ENCODE data around the gene PRSS22.

PRSS22 gene

DNA sequence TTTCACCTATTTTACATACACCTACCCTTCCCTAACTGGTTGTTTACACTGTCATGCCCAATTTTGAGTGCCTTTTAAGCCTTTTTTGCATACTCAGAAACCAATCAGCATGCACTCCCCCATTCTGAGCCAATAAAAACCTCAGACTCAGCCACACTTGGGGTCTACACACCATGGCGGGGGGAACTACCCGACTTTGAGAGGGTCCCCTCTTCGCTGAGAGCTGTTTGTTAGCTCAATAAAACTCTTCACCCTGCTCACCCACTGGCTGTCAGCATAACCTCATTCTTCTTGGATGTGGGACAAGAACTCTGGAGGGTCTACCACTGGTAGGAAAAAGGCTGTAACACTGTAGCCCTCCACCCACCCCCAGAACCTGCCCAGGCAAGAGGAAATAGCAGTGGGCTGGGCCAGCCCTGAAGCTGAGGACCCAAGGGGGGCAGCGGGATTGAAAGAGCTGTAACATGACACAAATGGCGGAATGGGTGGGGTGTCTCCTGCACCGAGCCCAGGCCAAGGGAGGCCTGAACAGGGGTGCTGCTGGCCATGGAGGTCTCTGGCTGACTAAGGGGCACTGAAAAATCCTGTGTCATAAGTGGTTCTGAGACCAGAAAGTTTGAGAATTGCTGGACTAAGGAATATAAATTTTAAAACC lies 22.0 kb upstream of the PRSS22 start:
- TF ChIP-seq, protein P1, sequence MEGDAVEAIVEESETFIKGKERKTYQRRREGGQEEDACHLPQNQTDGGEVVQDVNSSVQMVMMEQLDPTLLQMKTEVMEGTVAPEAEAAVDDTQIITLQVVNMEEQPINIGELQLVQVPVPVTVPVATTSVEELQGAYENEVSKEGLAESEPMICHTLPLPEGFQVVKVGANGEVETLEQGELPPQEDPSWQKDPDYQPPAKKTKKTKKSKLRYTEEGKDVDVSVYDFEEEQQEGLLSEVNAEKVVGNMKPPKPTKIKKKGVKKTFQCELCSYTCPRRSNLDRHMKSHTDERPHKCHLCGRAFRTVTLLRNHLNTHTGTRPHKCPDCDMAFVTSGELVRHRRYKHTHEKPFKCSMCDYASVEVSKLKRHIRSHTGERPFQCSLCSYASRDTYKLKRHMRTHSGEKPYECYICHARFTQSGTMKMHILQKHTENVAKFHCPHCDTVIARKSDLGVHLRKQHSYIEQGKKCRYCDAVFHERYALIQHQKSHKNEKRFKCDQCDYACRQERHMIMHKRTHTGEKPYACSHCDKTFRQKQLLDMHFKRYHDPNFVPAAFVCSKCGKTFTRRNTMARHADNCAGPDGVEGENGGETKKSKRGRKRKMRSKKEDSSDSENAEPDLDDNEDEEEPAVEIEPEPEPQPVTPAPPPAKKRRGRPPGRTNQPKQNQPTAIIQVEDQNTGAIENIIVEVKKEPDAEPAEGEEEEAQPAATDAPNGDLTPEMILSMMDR (IDR thresholded peaks at IDR 0.05; ENCODE audit: control insufficient read depth, insufficient read depth, low read depth, low read length, missing control alignments): no peak
- no peak overlapping the region for H3K4me3 ChIP-seq (ENCODE audit: control insufficient read depth, low read depth, low read length)
- no peak for DNase-seq (ENCODE audit: low read depth)

DNA sequence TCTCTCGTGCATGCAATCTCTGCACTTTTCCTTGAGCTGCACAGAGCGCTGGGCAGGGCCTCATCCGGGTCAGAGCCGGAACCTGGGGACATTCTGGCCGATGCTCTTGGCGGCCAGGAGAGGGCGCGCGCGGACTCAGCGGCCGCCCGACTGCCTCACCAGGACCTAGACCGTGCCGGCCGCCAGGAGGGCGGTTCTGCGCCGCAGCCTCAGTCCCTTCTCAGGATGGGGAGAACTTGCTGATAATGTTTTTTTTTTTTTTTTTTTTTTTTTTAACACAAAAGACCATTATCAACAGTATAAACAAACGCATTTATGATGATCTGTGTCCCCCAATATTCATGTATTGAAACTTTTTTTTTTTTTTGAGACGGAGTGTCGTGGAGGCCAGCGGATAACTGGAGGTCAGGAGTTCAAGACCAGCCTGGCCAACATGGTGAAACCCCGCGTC lies 17.0 kb upstream of the PRSS22 start:
- H3K4me3 ChIP-seq (ENCODE audit: control insufficient read depth, low read depth, low read length): no peak overlapping the region
- no peak for DNase-seq (ENCODE audit: low read depth)
- TF ChIP-seq, protein P1 (IDR thresholded peaks at IDR 0.05; ENCODE audit: control insufficient read depth, insufficient read depth, low read depth, low read length, missing control alignments): peak; percentile 89

DNA sequence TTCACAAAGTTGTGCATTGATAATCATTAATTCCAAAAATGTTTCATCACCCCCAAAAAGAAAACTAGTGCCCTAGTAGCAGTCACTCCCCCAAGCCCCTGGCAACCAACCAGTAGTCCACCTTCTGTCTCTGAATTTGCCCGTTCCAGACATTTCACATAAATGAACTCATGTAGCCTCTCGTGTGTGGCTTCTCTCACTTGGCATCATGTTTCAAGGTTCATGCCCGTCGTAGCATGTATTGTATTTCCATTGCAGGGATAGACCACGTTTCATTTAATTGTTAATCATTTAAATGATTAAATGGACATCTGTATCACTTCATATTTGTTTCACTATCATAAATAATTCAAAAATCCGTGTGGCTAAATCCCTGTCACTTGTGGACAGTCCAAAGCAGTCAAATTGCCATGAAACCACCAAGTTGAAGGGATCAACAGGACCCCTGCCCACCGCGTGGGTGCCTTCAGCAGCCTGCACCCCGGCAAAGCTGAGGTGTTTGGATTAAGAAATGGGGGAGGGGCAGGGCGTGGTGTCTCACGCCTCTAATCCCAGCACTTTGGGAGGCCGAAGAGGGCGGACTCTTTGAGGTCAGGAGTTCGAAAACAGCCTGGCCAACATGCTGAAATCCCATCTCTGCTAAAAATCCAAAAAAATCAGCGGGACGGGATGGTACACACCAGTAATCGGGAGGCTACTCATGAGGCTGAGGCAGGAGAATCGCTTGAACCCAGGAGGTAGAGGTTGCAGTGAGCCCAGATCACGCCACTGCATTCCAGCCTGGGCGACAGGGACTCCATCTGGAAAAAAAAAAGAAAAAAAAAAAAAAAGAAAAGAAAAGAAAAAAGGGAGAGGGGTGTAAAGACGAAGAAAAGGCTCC lies 16.3 kb upstream of the PRSS22 start:
- TF ChIP-seq, protein P1 (IDR thresholded peaks at IDR 0.05; ENCODE audit: control insufficient read depth, insufficient read depth, low read depth, low read length, missing control alignments): no peak
- H3K4me3 ChIP-seq (ENCODE audit: control insufficient read depth, low read depth, low read length): no peak overlapping the region
- DNase-seq (ENCODE audit: low read depth): no peak

DNA sequence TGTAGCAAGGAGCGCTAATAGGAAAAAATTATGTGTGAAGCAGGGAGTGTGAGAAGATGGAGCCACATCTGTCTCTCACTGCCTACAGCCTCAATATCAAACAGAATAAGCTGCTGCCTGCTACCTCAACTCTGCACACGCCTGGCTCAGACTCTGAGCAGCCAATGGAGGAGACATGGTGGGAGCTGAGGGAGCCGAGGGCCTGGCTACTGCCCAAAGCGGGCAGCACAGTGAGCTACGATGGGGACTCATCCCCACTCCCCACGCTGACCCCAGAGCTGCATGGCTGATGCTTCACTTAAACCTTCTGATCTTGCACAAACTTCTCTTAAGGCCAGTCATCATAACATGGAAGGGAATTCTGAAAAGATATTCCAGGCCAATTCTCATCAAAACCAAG lies 14.0 kb upstream of the PRSS22 start:
- H3K4me3 ChIP-seq (ENCODE audit: control insufficient read depth, low read depth, low read length): no peak overlapping the region
- TF ChIP-seq, protein P1 (IDR thresholded peaks at IDR 0.05; ENCODE audit: control insufficient read depth, insufficient read depth, low read depth, low read length, missing control alignments): no peak
- DNase-seq (ENCODE audit: low read depth): no peak

DNA sequence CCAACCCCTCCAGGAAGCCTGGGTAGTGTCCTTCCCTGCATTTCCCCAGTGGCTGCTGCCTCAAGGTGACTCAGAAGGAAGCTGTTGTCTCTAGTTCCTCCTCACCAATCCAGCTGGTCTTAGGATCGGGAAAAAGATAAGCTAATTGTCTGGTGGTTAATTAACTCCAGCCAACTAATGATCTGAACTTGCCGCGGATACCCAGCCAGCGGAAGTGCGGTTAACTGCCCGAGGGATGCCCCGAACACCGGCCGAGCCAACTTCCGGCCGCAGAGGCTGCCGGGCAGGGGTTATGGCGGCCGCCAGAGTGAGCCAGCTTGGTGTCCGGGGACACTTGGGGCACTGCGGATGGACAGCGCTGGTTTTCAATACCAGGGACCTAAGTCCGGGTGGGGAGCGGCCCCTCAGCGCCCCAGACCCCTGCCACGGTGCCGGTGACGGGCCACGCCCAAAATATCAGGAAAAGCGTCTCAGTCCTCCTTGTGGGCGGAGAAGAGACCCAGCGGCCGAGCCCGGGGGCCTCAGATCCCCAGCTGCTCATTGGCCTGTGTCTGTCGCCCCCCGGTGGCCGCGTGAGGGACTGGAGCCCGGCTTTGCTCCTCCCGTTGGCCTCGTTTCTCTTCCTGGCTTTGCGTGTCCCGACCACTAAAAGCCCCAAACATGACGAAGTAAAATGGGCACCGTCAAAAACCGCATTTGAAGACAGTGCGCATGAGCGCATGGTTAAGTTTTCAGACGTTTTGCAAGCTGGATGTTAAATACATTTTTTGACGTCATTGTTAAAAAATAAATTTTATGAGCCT lies 10.2 kb upstream of the PRSS22 start:
- H3K4me3 ChIP-seq (ENCODE audit: control insufficient read depth, low read depth, low read length): peak overlapping the region; percentile 82
- DNase-seq (ENCODE audit: low read depth): peak; percentile 76
- TF ChIP-seq, protein P1 (IDR thresholded peaks at IDR 0.05; ENCODE audit: control insufficient read depth, insufficient read depth, low read depth, low read length, missing control alignments): peak; percentile 99

DNA sequence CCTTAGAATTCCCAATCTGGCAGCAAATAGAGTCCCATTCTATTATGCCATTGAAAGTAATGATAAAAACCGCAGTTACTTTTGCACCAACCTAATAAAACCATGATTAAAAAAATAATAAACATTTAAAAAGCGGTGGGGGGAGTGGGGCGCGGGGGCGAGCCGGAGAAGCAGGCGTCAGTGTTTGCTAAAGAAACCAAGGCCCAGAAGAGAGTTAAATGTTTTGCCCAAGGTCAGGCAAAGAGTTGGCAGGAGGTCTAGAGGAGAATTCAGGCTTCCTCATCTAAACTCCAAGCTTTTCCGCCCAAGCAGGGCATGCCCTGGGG lies 9.7 kb upstream of the PRSS22 start:
- peak overlapping the region; percentile 82 for H3K4me3 ChIP-seq (ENCODE audit: control insufficient read depth, low read depth, low read length)
- DNase-seq (ENCODE audit: low read depth): no peak
- TF ChIP-seq, protein P1 (IDR thresholded peaks at IDR 0.05; ENCODE audit: control insufficient read depth, insufficient read depth, low read depth, low read length, missing control alignments): no peak

Measured in AG09309 (cell line).